Hepatocyte (in vitro differentiated cells): ENCODE data around the gene BUD23. TPM values are rescaled to one million over a fixed set of nuclear protein-coding genes. Genes with fewer than 3 reads are reported as not detected.

Experiments used
- DNase-seq: peaks from one replicate; pipeline ENCODE4 v3.0.0-alpha.2; 2016; ENCODE audit warnings: low spot score
- H2AFZ ChIP-seq: fragments of 200-600 bp; sonication (generic); 2 replicates; pipeline ENCODE4 v1.6.0; 2016; ENCODE audit warnings: antibody characterized with exemption, mild to moderate bottlenecking
- H3K27ac ChIP-seq: fragments of 200-600 bp; sonication (generic); 2 replicates; pipeline ENCODE4 v1.5.1; 2016; ENCODE audit warnings: mild to moderate bottlenecking
- H3K27me3 ChIP-seq: fragments of 200-600 bp; sonication (generic); 2 replicates; pipeline ENCODE4 v1.6.1; 2016
- H3K36me3 ChIP-seq: fragments of 200-600 bp; sonication (generic); replicated peaks from 2 replicates; pipeline ENCODE4 v1.5.1; 2016; ENCODE audit warnings: low read depth; ENCODE audit not compliant: insufficient read depth
- H3K4me1 ChIP-seq: fragments of 200-600 bp; sonication (generic); 2 replicates; pipeline ENCODE4 v1.5.1; 2016; ENCODE audit warnings: mild to moderate bottlenecking, moderate library complexity; ENCODE audit not compliant: insufficient read depth
- H3K4me2 ChIP-seq: fragments of 200-600 bp; sonication (generic); 2 replicates; pipeline ENCODE4 v1.6.0; 2016
- H3K4me3 ChIP-seq: fragments of 200-600 bp; sonication (generic); 2 replicates; pipeline ENCODE4 v1.5.1; 2016; ENCODE audit warnings: mild to moderate bottlenecking
- H3K79me2 ChIP-seq: fragments of 200-600 bp; sonication (generic); 2 replicates; pipeline ENCODE4 v1.6.0; 2017; ENCODE audit warnings: mild to moderate bottlenecking
- H3K9me2 ChIP-seq: fragments of 200-600 bp; sonication (generic); replicated peaks from 2 replicates; pipeline ENCODE4 v1.6.0; 2017; ENCODE audit warnings: mild to moderate bottlenecking; ENCODE audit not compliant: insufficient read depth
- H3K9me3 ChIP-seq: fragments of 200-600 bp; sonication (generic); 2 replicates; pipeline ENCODE4 v1.5.1; 2016; ENCODE audit warnings: low read depth, mild to moderate bottlenecking
- H4K20me1 ChIP-seq: fragments of 200-600 bp; sonication (generic); 2 replicates; pipeline ENCODE4 v1.6.0; 2016; ENCODE audit warnings: mild to moderate bottlenecking; ENCODE audit not compliant: insufficient read depth, poor library complexity, severe bottlenecking
- CTCF ChIP-seq: fragments of 200-600 bp; sonication (generic); IDR thresholded peaks from 2 replicates; pipeline ENCODE4 v1.5.1; 2016; ENCODE audit warnings: antibody characterized with exemption, mild to moderate bottlenecking; ENCODE audit not compliant: poor library complexity
- EZH2 ChIP-seq: fragments of 200-600 bp; sonication (generic); IDR thresholded peaks from 2 replicates; pipeline ENCODE4 v1.6.1; 2016; ENCODE audit warnings: antibody characterized with exemption, mild to moderate bottlenecking, borderline replicate concordance
- EZH2phosphoT487 ChIP-seq: fragments of 200-600 bp; sonication (generic); IDR thresholded peaks from one replicate; pipeline ENCODE4 v1.6.1; 2018; ENCODE audit warnings: antibody characterized with exemption, mild to moderate bottlenecking, low read depth, moderate library complexity; ENCODE audit not compliant: unreplicated experiment, severe bottlenecking
- whole genome bisulfite sequencing: methylation state at CpG from one replicate; pipeline ENCODE4 v1.1.6; 2016; ENCODE audit warnings: low lambda C conversion rate; ENCODE audit errors: missing lambda C conversion rate; 5-methylcytosine and 5-hydroxymethylcytosine counted together
- polyA plus RNA-seq: library from polyadenylated mRNA; unstranded; fragments of >200 nt; fragmentation: Nextera tagmentation; extraction: Ambion mirVana; gene quantifications from 2 replicates; pipeline ENCODE4 v1.2.1, GENCODE V29; 2016
- total RNA-seq: library from RNA; depleted of rRNA; stranded (reverse); fragments of >200 nt; gene quantifications from 2 replicates; pipeline ENCODE4 v1.2.3, GENCODE V29; 2014

Gene BUD23
- total and polyA plus RNA-seq, 2 experiments from 2014 or later = 35.9 to 112 TPM

GRCh38 chr7:73723813-73724212, 40.4 kb downstream of the BUD23 start:
- H3K9me2 ChIP-seq = no peaks in the 10 kb centered on the region
- no peaks in the 10 kb centered on the region for H3K9me3 ChIP-seq
- H3K79me2 ChIP-seq = peaks cover 6% of the 10 kb centered on the region
- no peaks in the 10 kb centered on the region for H3K27me3 ChIP-seq
- H3K36me3 ChIP-seq = no peaks in the 10 kb centered on the region
- 94% methylated on average over 3 of the region's 3 CpGs for WGBS
- H3K4me2 ChIP-seq = no peak overlapping the region
- H2AFZ ChIP-seq = no peak overlapping the region
- H4K20me1 ChIP-seq = no peaks in the 10 kb centered on the region
- no peak for DNase-seq
- no peaks in the 10 kb centered on the region for H3K4me1 ChIP-seq
- H3K27ac ChIP-seq = no peak overlapping the region
- no peak for TF ChIP-seq EZH2
- TF ChIP-seq CTCF = no peak
- TF ChIP-seq EZH2phosphoT487 = no peak
- no peak overlapping the region for H3K4me3 ChIP-seq

- no peaks in the 10 kb centered on the region for H3K4me1 ChIP-seq
- H3K27ac ChIP-seq = no peak overlapping the region
- no peak for DNase-seq
- no peaks in the 10 kb centered on the region for H3K9me2 ChIP-seq
- H4K20me1 ChIP-seq = no peaks in the 10 kb centered on the region
- no peaks in the 10 kb centered on the region for H3K27me3 ChIP-seq
- TF ChIP-seq CTCF = no peak
- TF ChIP-seq EZH2phosphoT487 = no peak
- no peak for TF ChIP-seq EZH2
- no peaks in the 10 kb centered on the region for H3K9me3 ChIP-seq
- H3K4me3 ChIP-seq = no peak overlapping the region
- H3K36me3 ChIP-seq = no peaks in the 10 kb centered on the region
- H3K4me2 ChIP-seq = no peak overlapping the region
- no peaks in the 10 kb centered on the region for H3K79me2 ChIP-seq
- no peak overlapping the region for H2AFZ ChIP-seq
- WGBS = 85% methylated on average over 1 of the region's 1 CpG
These were observed 42.7 kb downstream of the BUD23 start for GRCh38 chr7:73726083-73726466.

GRCh38 chr7:73727952-73728351, 44.6 kb downstream of the BUD23 start:
- Histone ChIP-seq H3K4me2 (no peak overlapping the region), H3K36me3 (no peaks in the 10 kb centered on the region), H3K4me3 (no peak overlapping the region), H4K20me1 (no peaks in the 10 kb centered on the region), H3K79me2 (no peaks in the 10 kb centered on the region), H3K9me2 (no peaks in the 10 kb centered on the region), H3K27me3 (no peaks in the 10 kb centered on the region), H3K9me3 (no peaks in the 10 kb centered on the region), H3K4me1 (no peaks in the 10 kb centered on the region), H2AFZ (no peak overlapping the region), H3K27ac (no peak overlapping the region)
- TF ChIP-seq CTCF = no peak
- DNase-seq = no peak
- WGBS = 87% methylated on average over 3 of the region's 3 CpGs

- no peaks in the 10 kb centered on the region for H3K79me2 ChIP-seq
- DNase-seq = no peak
- 56% methylated on average over 5 of the region's 5 CpGs for whole genome bisulfite sequencing
- H2AFZ ChIP-seq = no peak overlapping the region
- H3K4me2 ChIP-seq = no peak overlapping the region
- no peak overlapping the region for H3K27ac ChIP-seq
- no peak overlapping the region for H3K4me3 ChIP-seq
- H3K9me2 ChIP-seq = no peaks in the 10 kb centered on the region
- no peaks in the 10 kb centered on the region for H3K9me3 ChIP-seq
- no peak for TF ChIP-seq CTCF
- no peak for TF ChIP-seq EZH2phosphoT487
- TF ChIP-seq EZH2 = no peak
- no peaks in the 10 kb centered on the region for H3K36me3 ChIP-seq
- H3K27me3 ChIP-seq = no peaks in the 10 kb centered on the region
- H4K20me1 ChIP-seq = no peaks in the 10 kb centered on the region
- no peaks in the 10 kb centered on the region for H3K4me1 ChIP-seq
These were observed 45.2 kb downstream of the BUD23 start for GRCh38 chr7:73728551-73728950.
